ENCODE data around the gene SCLT1. TPM values are rescaled to one million over a fixed set of nuclear protein-coding genes. Genes with fewer than 3 reads are reported as not detected.

SCLT1 gene
- total RNA-seq, 4 donors from 2014 or later = 6.7 to 19.1 (median 13.5) TPM

- TF ChIP-seq POLR2A (IDR thresholded peaks at IDR 0.05) (no peak), CTCF (IDR thresholded peaks at IDR 0.05) (no peak)
- no peak overlapping the region for H3K4me3 ChIP-seq
- H3K4me1 ChIP-seq = no peaks in the 10 kb centered on the region
- DNase-seq = no peak
- H3K27me3 ChIP-seq = no peaks in the 10 kb centered on the region
- no peak overlapping the region for H3K27ac ChIP-seq
- intact Hi-C loops (cut with DNase I) = no loop called here
- peaks cover 0 to 29% (median 6%) of the 10 kb centered on the region in 3 donors for H3K36me3 ChIP-seq
- peaks cover 0 to 95% (median 73%) of the 10 kb centered on the region in 3 donors for H3K9me3 ChIP-seq
Measured at GRCh38 chr4:129059028-129059427, 34.3 kb downstream of the SCLT1 start.

- Histone ChIP-seq H3K4me3 (no peak overlapping the region), H3K36me3 (peaks cover 0 to 8% (median 0%) of the 10 kb centered on the region in 3 donors), H3K27ac (no peak overlapping the region), H3K9me3 (peaks cover 0 to 7% (median 0%) of the 10 kb centered on the region in 3 donors), H3K27me3 (no peaks in the 10 kb centered on the region), H3K4me1 (no peaks in the 10 kb centered on the region)
- intact Hi-C loops (cut with DNase I) = no loop called here
- 88 to 96% methylated on average over 1 of the region's 1 CpG for WGBS, 2 donors
- DNase-seq = no peak
- TF ChIP-seq POLR2A (IDR thresholded peaks at IDR 0.05) = no peak
- no peak for TF ChIP-seq CTCF (IDR thresholded peaks at IDR 0.05)
Measured at GRCh38 chr4:129046055-129046959, 47.0 kb downstream of the SCLT1 start.

- TF ChIP-seq POLR2A (IDR thresholded peaks at IDR 0.05) = no peak
- TF ChIP-seq CTCF (IDR thresholded peaks at IDR 0.05) = no peak
- no peak for DNase-seq
- H3K4me1 ChIP-seq = no peaks in the 10 kb centered on the region
- no peak overlapping the region for H3K4me3 ChIP-seq
- no peaks in the 10 kb centered on the region for H3K27me3 ChIP-seq
- H3K27ac ChIP-seq = no peak overlapping the region
- intact Hi-C loops (cut with DNase I) = no loop called here
- H3K9me3 ChIP-seq = no peaks in the 10 kb centered on the region
- peaks cover 0 to 17% (median 0%) of the 10 kb centered on the region in 3 donors for H3K36me3 ChIP-seq
Measured at GRCh38 chr4:129043523-129043922, 49.8 kb downstream of the SCLT1 start.

- 64 to 68% methylated on average over 2 of the region's 2 CpGs for WGBS, 2 donors
- intact Hi-C loops (cut with DNase I) = no loop called here
- TF ChIP-seq CTCF (IDR thresholded peaks at IDR 0.05) = no peak
- no peak for TF ChIP-seq POLR2A (IDR thresholded peaks at IDR 0.05)
- Histone ChIP-seq H3K4me3 (no peak overlapping the region), H3K9me3 (no peaks in the 10 kb centered on the region), H3K27me3 (no peaks in the 10 kb centered on the region), H3K36me3 (peaks cover 0 to 25% (median 0%) of the 10 kb centered on the region in 3 donors), H3K4me1 (no peaks in the 10 kb centered on the region), H3K27ac (no peak overlapping the region)
- DNase-seq = no peak
Measured at GRCh38 chr4:129040471-129040870, 52.9 kb downstream of the SCLT1 start.

- Histone ChIP-seq H3K4me3 (no peak overlapping the region), H3K9me3 (peaks cover 0 to 2% (median 0%) of the 10 kb centered on the region in 3 donors), H3K27ac (no peak overlapping the region), H3K36me3 (peaks cover 0 to 18% (median 0%) of the 10 kb centered on the region in 3 donors), H3K4me1 (peaks cover 0 to 4% (median 0%) of the 10 kb centered on the region in 3 donors), H3K27me3 (no peaks in the 10 kb centered on the region)
- DNase-seq = no peak
- WGBS, 2 donors = 75 to 90% methylated on average over 1 of the region's 1 CpG
- TF ChIP-seq CTCF (IDR thresholded peaks at IDR 0.05) = no peak
- TF ChIP-seq POLR2A (IDR thresholded peaks at IDR 0.05) = no peak
- intact Hi-C loops (cut with DNase I) = no loop called here
Measured at GRCh38 chr4:129037093-129037492, 56.2 kb downstream of the SCLT1 start.
